GM23248 (cell line): ENCODE results near the gene GOLGA6L2.

Experiments
- EZH2 ChIP-seq: fragments of 200-600 bp; sonication (generic); IDR thresholded peaks from 2 replicates; pipeline ENCODE4 v1.6.1; 2018; ENCODE audit warnings: antibody characterized with exemption, mild to moderate bottlenecking; ENCODE audit not compliant: insufficient read depth, poor library complexity, severe bottlenecking
- EZH2phosphoT487 ChIP-seq: fragments of 200-600 bp; sonication (generic); IDR thresholded peaks from 2 replicates; pipeline ENCODE4 v1.6.1; 2018; ENCODE audit warnings: antibody characterized with exemption, moderate library complexity, mild to moderate bottlenecking, low read depth; ENCODE audit not compliant: insufficient read depth

DNA sequence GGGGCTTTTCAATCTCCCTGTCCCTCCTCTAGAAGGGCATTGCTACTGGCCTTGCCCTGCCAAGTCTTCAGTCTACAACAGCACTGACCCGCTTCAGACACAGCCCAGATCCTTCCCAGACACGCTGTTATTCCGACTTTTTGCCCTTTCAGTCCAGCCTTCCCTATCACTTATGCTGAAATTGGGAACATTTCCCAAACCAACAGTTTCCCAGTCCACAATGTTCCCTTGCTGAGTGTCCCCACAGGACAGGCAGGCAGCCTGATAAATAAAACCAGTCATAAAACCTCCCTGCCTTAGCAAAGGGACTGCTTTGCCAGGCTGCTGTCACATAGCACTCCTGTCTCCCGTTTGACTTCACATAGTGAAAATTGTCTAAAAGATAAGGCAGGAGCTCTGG, 43.5 kb downstream of the GOLGA6L2 start:
- TF ChIP-seq EZH2phosphoT487, result no peak
- no peak for TF ChIP-seq EZH2
